Stimulated activated CD4-positive, alpha-beta T cell treated with anti-CD3 and anti-CD28 coated beads, Interleukin-4, amount 100 ng/mL, for 1 hour (primary cell): ENCODE data around the gene MAZ.
"Not testable (repeated sequence)": the region's sequence is repeated elsewhere in the genome, so short reads cannot be mapped to it uniquely, and the experiment has no call there.

Experiments
- DNase-seq: peaks from one replicate; pipeline ENCODE4 v3.0.0-alpha.2; 2020

MAZ gene

DNA sequence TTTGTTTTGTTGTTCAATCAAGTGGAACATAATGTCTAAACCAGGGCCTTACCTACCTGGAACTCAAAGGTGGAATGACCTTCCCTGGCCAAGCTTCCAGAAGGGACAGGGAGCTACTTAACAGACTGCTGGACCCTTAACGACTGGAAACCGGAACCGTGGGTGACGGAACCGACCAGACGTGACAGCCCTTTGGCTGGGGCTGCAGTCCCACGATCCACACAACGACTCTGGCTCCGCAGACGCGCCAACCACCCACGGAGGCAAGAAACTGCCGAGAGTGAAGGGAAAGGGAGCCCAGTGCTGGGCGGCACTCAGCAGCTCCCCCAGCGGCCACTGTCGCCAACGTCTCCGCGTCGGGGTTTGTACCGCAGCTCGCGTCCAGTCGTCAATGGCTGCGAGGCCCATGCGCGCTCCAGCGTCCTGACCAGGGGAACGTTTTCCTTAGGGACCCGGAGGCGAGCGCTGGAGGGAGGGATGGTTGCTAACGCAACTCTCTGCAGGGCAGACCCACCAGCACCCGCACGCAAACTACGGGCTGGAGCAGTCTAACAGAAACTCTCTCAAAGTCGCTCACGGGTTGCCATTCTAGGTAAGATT, 21.3 kb upstream of the MAZ start:
- peak; percentile 75 for DNase-seq

DNA sequence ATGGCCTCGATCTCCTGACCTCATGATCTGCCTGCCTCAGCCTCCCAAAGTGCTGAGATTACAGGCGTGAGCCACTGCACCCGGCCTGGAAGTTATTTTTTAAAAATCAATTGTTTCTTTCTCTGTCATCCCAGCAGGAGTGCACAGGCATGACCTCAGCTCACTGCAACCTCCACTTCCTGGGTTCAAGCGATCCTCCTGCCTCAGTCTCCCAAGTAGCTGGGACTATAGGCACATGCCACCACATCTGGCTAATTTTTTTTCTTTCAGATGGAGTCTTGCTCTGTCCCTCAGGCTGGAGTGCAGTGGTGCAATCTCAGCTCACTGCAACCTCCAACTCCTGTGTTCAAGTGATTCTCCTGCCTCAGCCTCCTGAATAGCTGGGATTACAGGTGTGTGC, 19.2 kb upstream of the MAZ start:
- not testable (repeated sequence) for DNase-seq

DNA sequence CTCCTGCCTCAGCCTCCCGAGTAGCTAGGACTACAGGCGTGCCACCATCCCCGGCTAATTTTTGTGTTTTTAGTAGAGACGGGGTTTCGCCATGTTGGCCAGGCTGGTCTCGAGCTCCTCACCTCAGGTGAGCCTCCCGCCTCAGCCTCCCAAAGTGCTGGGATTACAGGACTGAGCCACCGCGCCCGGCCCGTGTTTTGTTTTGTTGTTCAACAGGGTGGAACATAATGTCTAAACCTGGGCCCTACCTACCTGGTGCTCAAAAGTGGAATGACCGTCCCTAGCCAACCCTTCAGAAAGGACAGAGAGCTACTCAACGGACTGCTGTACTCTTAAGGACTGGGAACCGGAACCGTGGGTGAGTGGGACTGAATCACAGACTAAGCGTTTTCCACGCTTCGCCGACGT, 16.6 kb upstream of the MAZ start:
- no peak for DNase-seq

DNA sequence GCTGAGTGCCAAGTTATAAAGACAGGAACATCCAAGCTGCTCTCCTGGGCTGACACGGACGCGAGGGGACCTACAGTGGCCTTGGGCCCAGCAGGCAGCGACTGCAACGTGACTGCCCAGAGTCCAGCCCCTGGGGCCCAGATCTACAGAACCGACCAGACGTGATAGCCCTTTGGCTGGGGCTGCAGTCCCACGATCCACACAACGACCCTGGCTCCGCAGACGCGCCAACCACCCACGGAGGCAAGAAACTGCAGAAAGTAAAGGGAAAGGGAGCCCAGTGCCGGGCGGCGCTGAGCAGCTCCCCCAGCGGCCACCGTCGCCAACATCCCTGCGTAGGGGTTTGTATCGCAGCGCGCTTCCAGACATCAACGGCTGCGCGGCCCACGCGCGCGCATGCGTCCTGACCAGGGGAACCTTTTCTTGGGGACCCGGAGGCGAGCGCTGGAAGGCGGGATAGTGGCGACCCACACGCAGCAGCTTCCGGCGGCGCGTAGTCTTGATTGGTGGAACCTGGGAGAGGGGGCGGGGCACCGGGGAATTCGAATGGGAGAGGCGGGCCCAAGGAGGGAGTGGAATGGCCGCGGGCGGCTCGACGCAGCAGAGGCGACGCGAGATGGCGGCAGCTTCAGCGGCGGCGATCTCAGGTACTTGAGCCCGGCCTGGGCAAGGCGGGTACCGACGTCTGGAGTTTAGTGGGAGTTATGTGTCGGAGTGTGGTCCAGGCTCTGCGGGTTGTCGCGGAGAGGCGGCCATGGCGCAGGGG, 16.0 kb upstream of the MAZ start, which contains the start of gene KIF22:
Gene KIF22 (plus strand): TSS at position 569 of the 766 bp plus-strand sequence. CDS start 9 bp downstream, at position 578.
- peak; percentile 100 for DNase-seq

DNA sequence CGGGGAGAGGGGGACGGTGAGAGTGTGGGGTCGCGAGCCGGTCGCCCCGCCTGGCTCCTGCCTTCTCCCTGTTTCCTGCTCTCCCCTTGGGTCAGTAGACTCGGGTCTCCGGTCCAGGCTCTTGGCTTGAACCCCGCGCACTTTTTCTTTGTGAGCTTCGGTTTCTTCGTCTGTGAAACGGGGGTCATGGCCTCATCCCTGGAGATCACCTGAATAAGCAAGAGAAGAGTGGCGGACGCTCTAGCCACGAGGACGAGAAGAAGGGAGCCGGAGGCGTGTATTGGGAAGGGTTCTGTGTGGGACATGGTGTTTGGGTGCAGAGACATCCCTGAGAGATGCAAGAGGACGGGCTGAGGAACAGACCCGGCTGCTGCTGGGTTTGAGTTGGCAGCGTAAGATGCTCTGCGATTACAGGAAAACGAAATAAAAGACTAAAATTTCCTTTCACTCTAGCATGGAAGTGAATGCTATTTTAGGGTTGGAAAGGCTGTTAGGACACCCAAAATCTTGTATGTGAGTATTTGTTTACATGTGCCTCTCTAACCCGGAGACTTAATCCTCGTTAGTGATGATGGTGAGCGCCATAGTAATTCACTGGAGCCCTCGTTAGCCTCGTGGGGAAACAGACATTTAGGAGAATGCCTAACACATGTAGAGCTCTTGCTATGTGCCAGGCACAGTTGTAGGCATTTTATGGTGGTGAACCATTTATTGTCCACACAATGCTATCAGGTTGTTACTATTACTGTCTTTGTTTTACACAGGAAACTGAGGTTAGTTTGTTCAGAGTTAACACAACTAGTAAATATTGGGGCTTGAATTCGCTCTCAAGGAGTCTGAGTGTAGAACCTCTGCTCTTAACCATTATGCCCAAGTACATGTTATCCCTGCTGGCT, 15.1 kb upstream of the MAZ start:
- DNase-seq = no peak

DNA sequence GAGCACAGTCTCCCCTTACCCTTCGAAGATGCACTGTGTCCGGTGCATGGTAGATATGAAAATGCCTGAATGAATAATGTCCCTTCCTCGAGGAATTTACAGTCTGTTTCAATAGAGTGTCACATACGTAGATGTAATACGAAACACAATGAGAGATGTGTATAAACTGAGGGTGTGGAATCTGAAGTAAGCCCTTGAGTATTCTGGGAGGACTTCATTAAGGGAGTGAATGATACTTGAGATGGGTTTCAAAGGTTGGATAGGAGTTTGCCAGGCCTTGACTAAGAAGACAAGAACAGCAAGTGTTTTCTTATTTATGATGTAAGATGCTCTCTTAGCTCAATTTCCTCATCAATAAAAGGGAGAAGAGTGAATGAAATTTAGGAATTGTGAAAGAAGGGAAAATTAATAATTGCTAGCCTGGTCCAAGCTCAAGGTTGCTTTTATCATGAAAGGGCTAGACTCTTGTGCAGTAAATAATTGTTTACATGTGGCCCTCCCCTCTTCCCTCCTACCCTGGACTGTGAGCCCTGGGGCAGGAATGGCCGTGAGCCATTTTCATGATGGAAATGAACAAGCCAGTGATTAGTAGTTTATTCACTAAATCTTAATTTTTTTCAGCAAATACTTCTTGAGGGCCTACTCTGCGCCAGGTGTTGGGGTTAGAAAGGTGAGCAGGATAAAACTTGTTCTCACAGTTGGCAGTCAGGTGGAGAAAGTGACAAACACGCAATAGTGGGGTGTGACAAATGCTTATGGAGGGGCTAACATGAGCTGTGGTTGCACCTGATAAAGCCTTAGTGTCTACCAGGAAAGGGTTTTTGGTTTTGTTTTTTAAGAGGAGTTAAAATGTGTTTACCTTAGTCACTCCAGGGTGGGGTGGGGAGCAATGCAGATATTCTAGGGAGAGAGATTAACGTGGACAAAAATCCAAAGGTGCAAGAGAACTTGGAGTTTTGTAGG, 14.2 kb upstream of the MAZ start:
- no peak for DNase-seq

DNA sequence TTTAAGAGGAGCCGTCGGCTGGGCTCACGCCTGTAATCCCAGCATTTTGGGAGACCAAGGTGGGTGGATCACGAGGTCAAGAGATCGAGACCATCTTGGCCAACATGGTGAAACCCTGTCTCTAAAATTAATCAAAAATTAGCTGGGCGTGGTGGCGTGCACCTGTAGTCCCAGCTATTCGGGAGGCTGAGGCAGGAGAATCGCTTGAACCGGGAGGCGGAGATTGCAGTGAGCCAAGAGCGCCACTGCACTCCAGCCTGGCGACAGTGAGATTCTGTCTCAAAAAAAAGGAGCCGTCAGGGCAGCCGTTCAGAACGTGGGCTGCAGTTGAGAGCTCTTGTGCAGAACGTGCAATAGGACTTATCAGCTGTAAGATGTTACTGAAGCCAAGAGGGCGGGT, 13.2 kb upstream of the MAZ start:
- not testable (repeated sequence) for DNase-seq

DNA sequence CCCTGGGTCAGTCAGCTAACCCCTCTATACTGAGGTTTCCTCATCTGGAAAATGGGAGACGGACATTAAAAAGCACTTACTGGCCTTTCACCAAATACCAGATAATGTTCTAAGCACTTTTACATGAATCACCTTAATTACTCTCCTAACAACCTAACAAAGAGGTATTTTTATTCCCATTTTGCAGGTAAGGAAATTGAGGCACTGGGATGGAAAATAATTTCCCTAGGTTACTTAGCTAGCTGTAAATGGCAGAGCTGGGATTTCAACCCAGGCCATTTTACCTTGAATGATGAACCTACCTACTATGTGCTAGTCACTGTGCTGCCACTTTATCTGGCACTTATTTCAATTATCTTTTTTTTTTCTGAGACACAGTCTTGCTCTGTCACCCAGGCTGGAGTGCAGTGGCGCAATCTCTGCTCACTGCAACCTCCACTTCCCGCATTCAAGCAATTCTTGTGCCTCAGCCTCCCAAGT, 12.1 kb upstream of the MAZ start:
- no peak for DNase-seq

DNA sequence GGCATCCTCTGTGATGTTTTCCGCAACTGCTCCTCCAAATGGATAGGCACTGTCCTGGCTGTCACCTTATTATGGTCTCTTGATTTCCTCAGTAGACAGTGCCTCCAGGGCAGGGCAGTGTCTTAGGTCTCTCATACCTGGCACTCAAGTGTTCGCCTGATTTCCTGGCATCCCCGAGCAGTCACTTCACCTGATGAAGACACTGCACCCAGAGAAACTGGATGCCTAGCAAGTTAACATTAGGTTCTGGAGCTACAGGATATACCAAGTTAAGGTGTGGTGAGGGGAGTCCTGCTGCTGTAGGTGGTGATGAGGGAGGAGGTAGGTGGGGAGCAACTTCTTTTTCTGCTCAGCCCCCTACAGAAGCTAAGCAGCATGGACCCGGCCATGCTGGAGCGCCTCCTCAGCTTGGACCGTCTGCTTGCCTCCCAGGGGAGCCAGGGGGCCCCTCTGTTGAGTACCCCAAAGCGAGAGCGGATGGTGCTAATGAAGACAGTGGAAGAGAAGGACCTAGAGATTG, 3.9 kb upstream of the MAZ start:
- DNase-seq = no peak

DNA sequence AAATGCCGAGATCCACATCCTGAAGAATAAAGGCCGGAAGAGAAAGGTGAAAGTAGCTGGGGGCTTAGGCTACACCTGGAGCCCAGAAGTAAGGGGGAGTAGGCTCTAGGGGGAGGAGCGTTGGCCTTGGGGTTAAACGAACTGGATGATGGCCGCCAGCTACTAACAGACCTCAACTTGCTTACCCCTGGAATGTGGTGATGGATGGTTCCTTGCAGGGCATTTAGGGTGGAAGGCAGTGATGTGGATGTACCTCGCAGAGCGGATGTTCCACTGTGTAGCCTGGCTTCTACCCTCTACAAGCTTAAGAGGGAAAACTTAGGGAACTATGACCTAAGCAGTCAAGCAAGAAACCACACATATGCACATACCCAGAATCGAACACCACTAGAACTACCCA, 2.3 kb upstream of the MAZ start:
- no peak for DNase-seq

DNA sequence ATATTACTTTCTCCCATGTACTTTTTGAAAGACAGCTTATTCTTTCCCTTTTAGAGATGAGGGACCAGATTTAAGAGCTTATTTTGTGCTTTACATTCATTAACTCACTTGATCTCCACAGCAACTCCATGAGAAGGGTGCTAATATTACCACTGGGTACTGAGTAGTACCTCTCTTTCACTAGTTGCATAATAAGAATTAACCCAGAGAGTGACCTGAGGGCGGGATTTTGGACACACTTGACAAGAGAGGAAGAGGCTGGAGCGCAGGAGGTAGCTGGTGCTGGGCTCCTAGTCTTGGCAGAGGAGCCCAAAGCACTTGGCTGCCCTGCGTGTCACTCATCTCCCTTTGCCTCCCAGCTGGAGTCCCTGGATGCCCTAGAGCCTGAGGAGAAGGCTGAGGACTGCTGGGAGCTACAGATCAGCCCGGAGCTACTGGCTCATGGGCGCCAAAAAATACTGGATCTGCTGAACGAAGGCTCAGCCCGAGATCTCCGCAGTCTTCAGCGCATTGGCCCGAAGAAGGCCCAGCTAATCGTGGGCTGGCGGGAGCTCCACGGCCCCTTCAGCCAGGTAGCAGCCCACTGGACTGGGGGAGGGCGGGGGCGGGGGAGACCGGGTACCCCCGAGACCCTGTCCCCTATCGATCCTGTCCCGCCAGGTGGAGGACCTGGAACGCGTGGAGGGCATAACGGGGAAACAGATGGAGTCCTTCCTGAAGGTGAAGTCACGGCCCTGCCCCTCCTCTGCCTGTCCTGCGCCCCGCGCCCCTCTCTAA, 1.7 kb upstream of the MAZ start:
- peak; percentile 10 for DNase-seq

DNA sequence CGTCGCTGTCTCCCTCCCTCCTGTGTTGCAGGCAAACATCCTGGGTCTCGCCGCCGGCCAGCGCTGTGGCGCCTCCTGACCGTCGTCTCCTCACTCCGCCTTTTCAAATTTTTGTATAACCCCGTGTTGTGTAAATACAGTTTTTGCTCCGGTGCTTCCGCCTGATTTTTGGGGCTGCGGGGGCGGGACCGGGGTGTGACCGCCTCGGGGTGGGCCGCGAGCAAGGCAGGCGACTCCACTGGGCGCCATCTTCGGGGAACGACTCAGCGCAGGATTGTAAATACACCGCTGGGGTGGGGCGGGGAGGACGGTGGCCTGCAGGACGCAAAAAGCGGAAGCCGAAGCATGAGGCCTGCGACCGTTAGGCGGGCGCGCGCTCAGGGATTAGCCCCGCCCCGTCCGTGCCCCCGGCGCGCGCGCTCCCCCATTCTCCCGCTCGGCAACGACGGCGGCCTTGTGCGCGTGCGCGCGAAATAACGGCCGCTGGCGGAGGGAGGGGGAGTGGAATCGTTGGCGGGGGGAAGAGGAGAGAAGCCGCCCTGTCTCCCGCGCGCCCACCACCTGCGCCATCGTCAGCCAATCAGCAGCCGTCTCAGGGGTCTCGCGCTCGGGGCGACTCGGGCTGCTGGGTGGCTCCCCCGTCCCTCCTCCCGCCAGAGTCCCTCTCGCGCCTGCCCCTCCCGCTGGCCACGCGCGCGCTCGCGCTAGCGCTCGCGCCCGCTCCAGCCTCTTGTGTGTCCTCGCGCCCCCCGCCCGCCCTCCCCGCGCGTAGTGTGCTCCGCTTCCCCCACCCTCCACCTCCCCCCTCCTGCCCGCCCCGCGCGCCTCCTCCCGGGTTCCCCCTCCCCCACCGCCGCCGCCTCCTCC, 864 bp upstream of the MAZ start:
- peak; percentile 97 for DNase-seq

DNA sequence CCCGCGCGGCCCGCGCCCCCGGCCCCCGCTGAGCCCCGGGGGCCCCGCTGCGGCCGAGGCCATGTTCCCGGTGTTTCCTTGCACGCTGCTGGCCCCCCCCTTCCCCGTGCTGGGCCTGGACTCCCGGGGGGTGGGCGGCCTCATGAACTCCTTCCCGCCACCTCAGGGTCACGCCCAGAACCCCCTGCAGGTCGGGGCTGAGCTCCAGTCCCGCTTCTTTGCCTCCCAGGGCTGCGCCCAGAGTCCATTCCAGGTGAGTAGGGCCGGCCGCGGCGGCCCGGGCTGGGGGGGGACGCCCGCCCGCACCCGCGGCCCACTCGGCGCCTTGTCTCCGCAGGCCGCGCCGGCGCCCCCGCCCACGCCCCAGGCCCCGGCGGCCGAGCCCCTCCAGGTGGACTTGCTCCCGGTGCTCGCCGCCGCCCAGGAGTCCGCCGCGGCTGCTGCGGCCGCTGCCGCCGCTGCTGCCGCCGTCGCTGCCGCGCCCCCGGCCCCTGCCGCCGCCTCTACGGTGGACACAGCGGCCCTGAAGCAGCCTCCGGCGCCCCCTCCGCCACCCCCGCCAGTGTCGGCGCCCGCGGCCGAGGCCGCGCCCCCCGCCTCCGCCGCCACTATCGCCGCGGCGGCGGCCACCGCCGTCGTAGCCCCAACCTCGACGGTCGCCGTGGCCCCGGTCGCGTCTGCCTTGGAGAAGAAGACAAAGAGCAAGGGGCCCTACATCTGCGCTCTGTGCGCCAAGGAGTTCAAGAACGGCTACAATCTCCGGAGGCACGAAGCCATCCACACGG, 504 bp downstream of the MAZ start:
- peak; percentile 63 for DNase-seq

DNA sequence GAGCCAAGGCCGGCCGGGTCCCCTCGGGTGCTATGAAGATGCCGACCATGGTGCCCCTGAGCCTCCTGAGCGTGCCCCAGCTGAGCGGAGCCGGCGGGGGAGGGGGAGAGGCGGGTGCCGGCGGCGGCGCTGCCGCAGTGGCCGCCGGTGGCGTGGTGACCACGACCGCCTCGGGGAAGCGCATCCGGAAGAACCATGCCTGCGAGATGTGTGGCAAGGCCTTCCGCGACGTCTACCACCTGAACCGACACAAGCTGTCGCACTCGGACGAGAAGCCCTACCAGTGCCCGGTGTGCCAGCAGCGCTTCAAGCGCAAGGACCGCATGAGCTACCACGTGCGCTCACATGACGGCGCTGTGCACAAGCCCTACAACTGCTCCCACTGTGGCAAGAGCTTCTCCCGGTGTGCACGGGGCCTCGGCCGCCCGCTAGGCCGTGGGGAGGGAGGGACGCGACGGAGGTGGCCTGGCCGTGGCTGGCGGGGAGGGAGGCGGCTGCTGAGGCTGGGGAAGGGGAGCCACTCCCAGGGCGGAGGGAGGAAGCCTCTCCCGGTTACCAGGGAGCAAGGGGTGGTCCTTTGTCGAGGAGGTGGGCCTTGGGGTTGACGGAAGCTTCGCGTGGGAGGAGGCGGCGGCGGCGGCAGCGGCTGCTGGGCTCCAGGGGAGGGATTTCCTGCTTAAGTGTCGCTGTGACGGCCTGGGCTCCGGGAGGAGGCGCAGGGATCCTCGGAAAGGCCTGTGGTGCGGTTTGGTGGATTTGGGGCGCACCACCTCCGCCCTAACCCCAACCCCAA, 1.3 kb downstream of the MAZ start:
- DNase-seq = peak; percentile 84

DNA sequence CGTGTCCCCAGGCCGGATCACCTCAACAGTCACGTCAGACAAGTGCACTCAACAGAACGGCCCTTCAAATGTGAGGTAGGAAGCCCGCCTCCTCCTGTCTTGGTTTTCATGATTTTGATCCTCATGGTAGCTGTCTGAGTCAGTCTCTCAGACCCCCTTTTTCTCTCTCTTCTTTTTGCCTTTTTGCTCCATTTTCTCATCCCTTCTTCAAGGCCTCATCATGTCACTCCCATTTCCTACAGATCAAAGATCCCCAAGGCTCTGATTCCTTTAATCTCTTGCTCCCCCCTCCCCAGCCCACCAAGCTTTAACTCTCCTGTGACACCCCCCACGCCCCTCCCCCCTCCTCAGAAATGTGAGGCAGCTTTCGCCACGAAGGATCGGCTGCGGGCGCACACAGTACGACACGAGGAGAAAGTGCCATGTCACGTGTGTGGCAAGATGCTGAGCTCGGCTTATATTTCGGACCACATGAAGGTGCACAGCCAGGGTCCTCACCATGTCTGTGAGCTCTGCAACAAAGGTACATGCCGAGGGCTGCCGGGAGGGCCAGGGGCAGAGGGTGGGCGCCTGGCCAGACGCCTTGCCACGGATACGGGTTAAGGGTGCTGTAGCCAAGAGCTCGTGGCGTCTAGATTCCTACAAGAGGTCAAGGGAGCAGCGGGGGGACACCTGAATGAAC, 2.0 kb downstream of the MAZ start:
- DNase-seq = peak; percentile 48

DNA sequence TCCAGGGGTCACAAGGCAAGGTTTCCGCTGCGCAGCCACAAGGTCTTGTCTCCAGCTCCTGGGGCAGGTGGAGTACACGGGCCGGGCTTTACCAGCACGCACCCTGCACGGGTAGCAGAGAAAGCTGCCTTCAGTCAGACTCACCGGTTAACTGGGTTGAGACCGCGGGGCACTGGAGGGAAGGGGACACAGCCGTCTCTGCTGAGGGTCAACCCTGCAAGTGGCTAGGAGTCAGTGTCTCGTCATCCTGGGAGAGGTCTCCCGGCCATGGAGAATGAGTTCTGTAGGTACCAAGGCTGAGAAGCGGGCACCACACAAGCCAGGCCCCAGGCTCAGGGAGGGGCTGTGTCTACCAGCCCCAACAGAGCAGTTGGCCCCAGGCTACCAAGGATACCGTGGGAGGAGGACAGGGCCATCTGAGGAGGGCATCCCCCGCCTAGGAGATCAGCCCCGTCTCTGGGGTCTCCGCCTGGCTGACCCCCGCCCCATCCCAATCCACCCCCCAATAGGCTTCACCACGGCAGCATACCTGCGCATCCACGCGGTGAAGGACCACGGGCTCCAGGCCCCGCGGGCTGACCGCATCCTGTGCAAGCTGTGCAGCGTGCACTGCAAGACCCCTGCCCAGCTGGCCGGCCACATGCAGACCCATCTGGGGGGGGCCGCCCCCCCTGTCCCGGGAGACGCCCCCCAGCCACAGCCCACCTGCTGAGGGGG, 2.9 kb downstream of the MAZ start:
- no peak for DNase-seq
